ENCODE data around the gene FAF1. TPM values are rescaled to one million over a fixed set of nuclear protein-coding genes. Genes with fewer than 3 reads are reported as not detected.

The FAF1 gene
- total RNA-seq, 2 experiments from 2014 or later = 64.5 to 73.1 TPM

GRCh38 chr1:50703240-50703639 lies 256.8 kb downstream of the FAF1 start:
- no peak for ATAC-seq
- Mint-ChIP-seq H3K36me3 (ENCODE audit: low read depth) (peaks cover 6% of the 10 kb centered on the region), H3K27me3 (no peaks in the 10 kb centered on the region), H3K4me1 (peaks cover 2% of the 10 kb centered on the region), H3K9me3 (ENCODE audit: low read depth) (no peaks in the 10 kb centered on the region), H3K27ac (no peak overlapping the region), H3K4me3 (no peak overlapping the region)
- CTCF ChIA-PET = no interaction called here
- intact Hi-C loops (cut with DNase I, micrococcal nuclease) = no loop called here
- DNase-seq = no peak
- POLR2A ChIA-PET = no interaction called here

GRCh38 chr1:50702395-50702794 lies 257.7 kb downstream of the FAF1 start:
- Mint-ChIP-seq H3K27me3 (no peaks in the 10 kb centered on the region), H3K36me3 (ENCODE audit: low read depth) (peaks cover 6% of the 10 kb centered on the region), H3K4me3 (no peak overlapping the region), H3K27ac (no peak overlapping the region), H3K9me3 (ENCODE audit: low read depth) (no peaks in the 10 kb centered on the region), H3K4me1 (no peaks in the 10 kb centered on the region)
- POLR2A ChIA-PET = no interaction called here
- CTCF ChIA-PET = no interaction called here
- no peak for ATAC-seq
- no peak for DNase-seq
- intact Hi-C loops (cut with DNase I, micrococcal nuclease) = no loop called here

GRCh38 chr1:50701706-50702317 lies 258.3 kb downstream of the FAF1 start:
- CTCF ChIA-PET = no interaction called here
- intact Hi-C loops (cut with DNase I, micrococcal nuclease) = no loop called here
- no peak for DNase-seq

GRCh38 chr1:50700621-50701020 lies 259.4 kb downstream of the FAF1 start:
- no peaks in the 10 kb centered on the region for H3K4me1 Mint-ChIP-seq
- H3K36me3 Mint-ChIP-seq (ENCODE audit: low read depth) = peaks cover 7% of the 10 kb centered on the region
- CTCF ChIA-PET = no interaction called here
- no peak overlapping the region for H3K4me3 Mint-ChIP-seq
- ATAC-seq (no peak), DNase-seq (no peak)
- POLR2A ChIA-PET = no interaction called here
- no peaks in the 10 kb centered on the region for H3K9me3 Mint-ChIP-seq (ENCODE audit: low read depth)
- no peaks in the 10 kb centered on the region for H3K27me3 Mint-ChIP-seq
- intact Hi-C loops (cut with DNase I, micrococcal nuclease) = no loop called here
- no peak overlapping the region for H3K27ac Mint-ChIP-seq

More at GRCh38 chr1:50701706-50702317, 258.3 kb downstream of the FAF1 start:
- Mint-ChIP-seq H3K9me3 (ENCODE audit: low read depth) (no peaks in the 10 kb centered on the region), H3K27ac (no peak overlapping the region), H3K4me1 (no peaks in the 10 kb centered on the region), H3K36me3 (ENCODE audit: low read depth) (peaks cover 6% of the 10 kb centered on the region), H3K27me3 (no peaks in the 10 kb centered on the region), H3K4me3 (no peak overlapping the region)
- ATAC-seq = no peak
- POLR2A ChIA-PET = no interaction called here

- ChIA-PET CTCF (no interaction called here), POLR2A (no interaction called here)
- H3K4me1 Mint-ChIP-seq = no peaks in the 10 kb centered on the region
- H3K27me3 Mint-ChIP-seq = no peaks in the 10 kb centered on the region
- peaks cover 7% of the 10 kb centered on the region for H3K36me3 Mint-ChIP-seq (ENCODE audit: low read depth)
- ATAC-seq (no peak), DNase-seq (no peak)
- H3K4me3 Mint-ChIP-seq = no peak overlapping the region
- no peaks in the 10 kb centered on the region for H3K9me3 Mint-ChIP-seq (ENCODE audit: low read depth)
- intact Hi-C loops (cut with DNase I, micrococcal nuclease) = no loop called here
- no peak overlapping the region for H3K27ac Mint-ChIP-seq
Measured at GRCh38 chr1:50700214-50700613, 259.9 kb downstream of the FAF1 start.

GRCh38 chr1:50699795-50700194 lies 260.3 kb downstream of the FAF1 start:
- ChIA-PET CTCF (interaction anchor here (0.5 to 1.1 kb wide), 2 partner anchors 32 to 427 kb away, joined by 3 read pairs; no protein-coding TSS in a partner anchor), POLR2A (no interaction called here)
- ATAC-seq (no peak), DNase-seq (no peak)
- Mint-ChIP-seq H3K4me3 (no peak overlapping the region), H3K27me3 (no peaks in the 10 kb centered on the region), H3K9me3 (ENCODE audit: low read depth) (no peaks in the 10 kb centered on the region), H3K36me3 (ENCODE audit: low read depth) (peaks cover 7% of the 10 kb centered on the region), H3K4me1 (no peaks in the 10 kb centered on the region), H3K27ac (no peak overlapping the region)
- intact Hi-C loops (cut with DNase I, micrococcal nuclease) = no loop called here

GRCh38 chr1:50697440-50698421 lies 262.3 kb downstream of the FAF1 start:
- Mint-ChIP-seq H3K9me3 (ENCODE audit: low read depth) (no peaks in the 10 kb centered on the region), H3K4me1 (no peaks in the 10 kb centered on the region), H3K27me3 (no peaks in the 10 kb centered on the region), H3K4me3 (no peak overlapping the region), H3K36me3 (ENCODE audit: low read depth) (peaks cover 7% of the 10 kb centered on the region), H3K27ac (no peak overlapping the region)
- CTCF ChIA-PET = interaction anchor here (1.1 kb wide), 1 partner anchor 15 kb away, joined by 4 read pairs; no protein-coding TSS in a partner anchor
- no peak for ATAC-seq
- intact Hi-C loops (cut with DNase I, micrococcal nuclease) = no loop called here
- POLR2A ChIA-PET = no interaction called here
- DNase-seq = no peak

GRCh38 chr1:50693829-50694228 lies 266.2 kb downstream of the FAF1 start:
- H3K9me3 Mint-ChIP-seq (ENCODE audit: low read depth) = no peaks in the 10 kb centered on the region
- peaks cover 9% of the 10 kb centered on the region for H3K36me3 Mint-ChIP-seq (ENCODE audit: low read depth)
- ChIA-PET POLR2A (no interaction called here), CTCF (no interaction called here)
- H3K4me1 Mint-ChIP-seq = no peaks in the 10 kb centered on the region
- DNase-seq (no peak), ATAC-seq (no peak)
- no peak overlapping the region for H3K27ac Mint-ChIP-seq
- H3K27me3 Mint-ChIP-seq = no peaks in the 10 kb centered on the region
- H3K4me3 Mint-ChIP-seq = no peak overlapping the region
- intact Hi-C loops (cut with DNase I, micrococcal nuclease) = no loop called here

- peaks cover 3% of the 10 kb centered on the region for H3K36me3 Mint-ChIP-seq (ENCODE audit: low read depth)
- no peak for ATAC-seq
Measured at GRCh38 chr1:50684185-50684584, 275.9 kb downstream of the FAF1 start.

GRCh38 chr1:50681931-50682330 lies 278.1 kb downstream of the FAF1 start:
- Mint-ChIP-seq H3K4me1 (no peaks in the 10 kb centered on the region), H3K9me3 (ENCODE audit: low read depth) (no peaks in the 10 kb centered on the region), H3K36me3 (ENCODE audit: low read depth) (peaks cover 5% of the 10 kb centered on the region), H3K27ac (no peak overlapping the region), H3K27me3 (no peaks in the 10 kb centered on the region), H3K4me3 (no peak overlapping the region)
- intact Hi-C loops (cut with DNase I, micrococcal nuclease) = no loop called here
- ChIA-PET POLR2A (no interaction called here), CTCF (interaction anchor here (0.7 kb wide), 1 partner anchor 15 kb away, joined by 4 read pairs; no protein-coding TSS in a partner anchor)
- no peak for ATAC-seq
- DNase-seq = no peak

More at GRCh38 chr1:50684185-50684584, 275.9 kb downstream of the FAF1 start:
- H3K4me1 Mint-ChIP-seq = no peaks in the 10 kb centered on the region
- H3K27me3 Mint-ChIP-seq = no peaks in the 10 kb centered on the region
- POLR2A ChIA-PET = interaction anchor here (0.6 kb wide), 1 partner anchor 761 kb away, joined by 5 read pairs; no protein-coding TSS in a partner anchor
- no peak overlapping the region for H3K27ac Mint-ChIP-seq
- intact Hi-C loops (cut with DNase I, micrococcal nuclease) = no loop called here
- DNase-seq = no peak
- no peak overlapping the region for H3K4me3 Mint-ChIP-seq
- H3K9me3 Mint-ChIP-seq (ENCODE audit: low read depth) = no peaks in the 10 kb centered on the region
- CTCF ChIA-PET = interaction anchor here (1.3 kb wide), 1 partner anchor 91 kb away, joined by 3 read pairs; no protein-coding TSS in a partner anchor

GRCh38 chr1:50667710-50668356 lies 292.2 kb downstream of the FAF1 start:
- Mint-ChIP-seq H3K4me3 (no peak overlapping the region), H3K27ac (no peak overlapping the region), H3K27me3 (no peaks in the 10 kb centered on the region), H3K36me3 (ENCODE audit: low read depth) (peaks cover 2% of the 10 kb centered on the region), H3K4me1 (no peaks in the 10 kb centered on the region), H3K9me3 (ENCODE audit: low read depth) (no peaks in the 10 kb centered on the region)
- CTCF ChIA-PET = interaction anchor here (0.5 to 0.6 kb wide), 2 partner anchors 736 to 1341 kb away, joined by 3 read pairs; no protein-coding TSS in a partner anchor
- intact Hi-C loops (cut with DNase I, micrococcal nuclease) = no loop called here
- ATAC-seq (no peak), DNase-seq (no peak)
- POLR2A ChIA-PET = no interaction called here
